GM12873 (cell line): Measurements from ENCODE around the gene LILRA6.

Source experiments
- CTCF ChIP-seq: IDR thresholded peaks from 2 replicates; pipeline ENCODE4 v1.5.1; 2012; ENCODE audit warnings: low read depth, mild to moderate bottlenecking, moderate library complexity, low read length, control low read depth; ENCODE audit not compliant: insufficient read depth; ENCODE audit errors: missing control alignments

Gene LILRA6

GRCh38 chr19:54271106-54271505, 28.5 kb upstream of the LILRA6 start:
- TF ChIP-seq CTCF = no peak

- TF ChIP-seq CTCF = no peak
Measured at GRCh38 chr19:54268936-54269335, 26.3 kb upstream of the LILRA6 start.

GRCh38 chr19:54266133-54266532, 23.5 kb upstream of the LILRA6 start:
- peak; percentile 85 for TF ChIP-seq CTCF

GRCh38 chr19:54262470-54262869, 19.9 kb upstream of the LILRA6 start:
- no peak for TF ChIP-seq CTCF

- TF ChIP-seq CTCF = no peak
Measured at GRCh38 chr19:54262066-54262465, 19.5 kb upstream of the LILRA6 start.

- TF ChIP-seq CTCF = no peak
Measured at GRCh38 chr19:54257116-54257480, 14.5 kb upstream of the LILRA6 start, which contains the start of gene LILRB5. Gene LILRB5, minus strand, starts transcription at chr19:54257273. Its CDS starts 80 bp downstream, at chr19:54257193.

- TF ChIP-seq CTCF = no peak
Measured at GRCh38 chr19:54256250-54257115, 13.9 kb upstream of the LILRA6 start.
